Osteoblast (primary cell): ENCODE data around the gene RAET1L. TPM values are rescaled to one million over a fixed set of nuclear protein-coding genes. Genes with fewer than 3 reads are reported as not detected.

ENCODE experiments used
- DNase-seq: peaks from one replicate; pipeline ENCODE4 v3.0.0; 2011; ENCODE audit warnings: low spot score, mixed read lengths; ENCODE audit not compliant: insufficient read length; ENCODE audit errors: missing footprints
- H2AFZ ChIP-seq: 2 replicates; pipeline ENCODE4 v1.6.0; 2011; ENCODE audit warnings: mild to moderate bottlenecking, low read length
- H3K27ac ChIP-seq: 2 replicates; pipeline ENCODE4 v1.5.1; 2011; ENCODE audit warnings: mild to moderate bottlenecking, low read depth, low read length, moderate library complexity
- H3K27me3 ChIP-seq: 2 replicates; pipeline ENCODE4 v1.6.0; 2012; ENCODE audit warnings: mild to moderate bottlenecking, control low read depth, inconsistent platforms, low read length, moderate library complexity; ENCODE audit not compliant: insufficient read depth
- H3K36me3 ChIP-seq: 2 replicates; pipeline ENCODE4 v1.5.1; 2011; ENCODE audit warnings: mild to moderate bottlenecking, low read length, control low read depth, moderate library complexity; ENCODE audit not compliant: insufficient read depth
- H3K4me1 ChIP-seq: 2 replicates; pipeline ENCODE4 v1.5.1; 2011; ENCODE audit warnings: mild to moderate bottlenecking, low read length, control low read depth, moderate library complexity; ENCODE audit not compliant: insufficient read depth
- H3K4me2 ChIP-seq: 2 replicates; pipeline ENCODE4 v1.6.0; 2011; ENCODE audit warnings: mild to moderate bottlenecking, low read length; ENCODE audit not compliant: insufficient read depth
- H3K4me3 ChIP-seq: fragments of 200-600 bp; sonication (generic); 3 replicates; pipeline ENCODE4 v1.5.1; 2012; ENCODE audit warnings: mild to moderate bottlenecking, low read length, inconsistent platforms; ENCODE audit not compliant: insufficient read depth
- H3K79me2 ChIP-seq: 2 replicates; pipeline ENCODE4 v1.6.0; 2012; ENCODE audit warnings: mild to moderate bottlenecking, low read length, control low read depth, inconsistent platforms; ENCODE audit not compliant: insufficient read depth
- H3K9me3 ChIP-seq: 2 replicates; pipeline ENCODE4 v1.5.1; 2011; ENCODE audit warnings: low read depth, low read length, control low read depth
- H4K20me1 ChIP-seq: 2 replicates; pipeline ENCODE4 v1.6.0; 2012; ENCODE audit warnings: mild to moderate bottlenecking, low read length, control low read depth; ENCODE audit not compliant: insufficient read depth
- total RNA-seq: library from RNA; depleted of rRNA; stranded (reverse); fragments of >200 nt; gene quantifications from 2 replicates; pipeline ENCODE4 v1.2.3, GENCODE V29; 2012
- TF ChIP-seq, protein P1 (sequence below): IDR thresholded peaks from 2 replicates; pipeline ENCODE4 v1.5.1; 2011; ENCODE audit warnings: mild to moderate bottlenecking, low read depth, low read length, moderate library complexity; ENCODE audit errors: extremely low read depth

Gene RAET1L
- total RNA-seq, 1 donor = not detected

GRCh38 chr6:149984773-149985172, 40.6 kb downstream of the RAET1L start:
- Histone ChIP-seq H3K27ac (no peak overlapping the region), H3K9me3 (peaks cover 9% of the 10 kb centered on the region), H3K36me3 (no peaks in the 10 kb centered on the region), H3K4me2 (no peak overlapping the region), H3K4me3 (no peak overlapping the region), H2AFZ (no peak overlapping the region), H3K4me1 (no peaks in the 10 kb centered on the region), H3K27me3 (peaks cover 80% of the 10 kb centered on the region), H3K79me2 (no peaks in the 10 kb centered on the region), H4K20me1 (no peaks in the 10 kb centered on the region)
- TF ChIP-seq, protein P1, sequence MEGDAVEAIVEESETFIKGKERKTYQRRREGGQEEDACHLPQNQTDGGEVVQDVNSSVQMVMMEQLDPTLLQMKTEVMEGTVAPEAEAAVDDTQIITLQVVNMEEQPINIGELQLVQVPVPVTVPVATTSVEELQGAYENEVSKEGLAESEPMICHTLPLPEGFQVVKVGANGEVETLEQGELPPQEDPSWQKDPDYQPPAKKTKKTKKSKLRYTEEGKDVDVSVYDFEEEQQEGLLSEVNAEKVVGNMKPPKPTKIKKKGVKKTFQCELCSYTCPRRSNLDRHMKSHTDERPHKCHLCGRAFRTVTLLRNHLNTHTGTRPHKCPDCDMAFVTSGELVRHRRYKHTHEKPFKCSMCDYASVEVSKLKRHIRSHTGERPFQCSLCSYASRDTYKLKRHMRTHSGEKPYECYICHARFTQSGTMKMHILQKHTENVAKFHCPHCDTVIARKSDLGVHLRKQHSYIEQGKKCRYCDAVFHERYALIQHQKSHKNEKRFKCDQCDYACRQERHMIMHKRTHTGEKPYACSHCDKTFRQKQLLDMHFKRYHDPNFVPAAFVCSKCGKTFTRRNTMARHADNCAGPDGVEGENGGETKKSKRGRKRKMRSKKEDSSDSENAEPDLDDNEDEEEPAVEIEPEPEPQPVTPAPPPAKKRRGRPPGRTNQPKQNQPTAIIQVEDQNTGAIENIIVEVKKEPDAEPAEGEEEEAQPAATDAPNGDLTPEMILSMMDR = no peak
- DNase-seq = no peak

DNA sequence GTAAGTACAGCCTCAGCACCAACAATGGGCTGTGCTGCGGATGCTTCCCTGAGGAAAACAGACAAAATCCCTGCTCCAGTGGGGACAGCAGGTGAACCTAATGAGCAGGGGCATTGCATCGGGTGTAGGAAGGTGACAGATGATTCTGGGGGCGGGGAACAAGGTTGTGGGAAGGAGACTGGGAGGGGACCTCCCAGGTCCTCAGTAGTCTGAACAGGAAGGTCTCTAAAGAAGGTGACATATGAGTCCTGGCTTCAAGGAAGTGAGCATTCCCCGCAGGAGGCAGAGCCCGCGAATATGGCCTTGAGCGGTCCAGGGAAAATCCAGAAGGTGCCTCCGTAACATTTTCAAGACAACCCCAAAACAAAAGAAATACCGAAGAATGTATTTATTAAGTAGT, 42.2 kb downstream of the RAET1L start:
- Histone ChIP-seq H3K4me1 (no peaks in the 10 kb centered on the region), H2AFZ (no peak overlapping the region), H3K36me3 (no peaks in the 10 kb centered on the region), H3K4me2 (no peak overlapping the region), H3K9me3 (peaks cover under 1% of the 10 kb centered on the region), H4K20me1 (no peaks in the 10 kb centered on the region), H3K79me2 (no peaks in the 10 kb centered on the region), H3K4me3 (no peak overlapping the region), H3K27ac (no peak overlapping the region), H3K27me3 (peaks cover 77% of the 10 kb centered on the region)
- no peak for DNase-seq
- TF ChIP-seq, protein P1 = no peak

DNA sequence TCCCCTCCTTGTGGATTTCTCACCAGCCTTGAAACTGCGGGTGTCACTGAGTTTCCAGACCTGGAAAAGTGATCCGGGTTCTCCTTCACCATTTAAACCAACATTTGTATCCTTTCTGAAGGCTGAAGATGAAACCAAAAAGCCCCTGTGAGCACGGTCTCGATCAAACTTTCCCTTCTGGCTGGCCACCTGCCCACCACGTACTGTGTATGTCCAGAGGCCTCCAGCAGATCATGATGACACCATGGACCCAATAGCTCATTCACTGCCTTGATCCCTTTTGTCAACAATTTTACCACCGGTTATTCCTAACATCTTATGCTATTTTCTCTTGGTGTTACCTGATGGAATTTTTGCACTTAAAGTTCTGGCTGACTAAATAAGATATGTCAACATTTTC, 46.0 kb downstream of the RAET1L start:
- Histone ChIP-seq H2AFZ (no peak overlapping the region), H3K4me3 (no peak overlapping the region), H3K36me3 (no peaks in the 10 kb centered on the region), H3K4me2 (no peak overlapping the region), H3K9me3 (no peaks in the 10 kb centered on the region), H4K20me1 (no peaks in the 10 kb centered on the region), H3K27me3 (peaks cover 72% of the 10 kb centered on the region), H3K79me2 (no peaks in the 10 kb centered on the region), H3K27ac (no peak overlapping the region), H3K4me1 (no peaks in the 10 kb centered on the region)
- TF ChIP-seq, protein P1 = no peak
- no peak for DNase-seq

DNA sequence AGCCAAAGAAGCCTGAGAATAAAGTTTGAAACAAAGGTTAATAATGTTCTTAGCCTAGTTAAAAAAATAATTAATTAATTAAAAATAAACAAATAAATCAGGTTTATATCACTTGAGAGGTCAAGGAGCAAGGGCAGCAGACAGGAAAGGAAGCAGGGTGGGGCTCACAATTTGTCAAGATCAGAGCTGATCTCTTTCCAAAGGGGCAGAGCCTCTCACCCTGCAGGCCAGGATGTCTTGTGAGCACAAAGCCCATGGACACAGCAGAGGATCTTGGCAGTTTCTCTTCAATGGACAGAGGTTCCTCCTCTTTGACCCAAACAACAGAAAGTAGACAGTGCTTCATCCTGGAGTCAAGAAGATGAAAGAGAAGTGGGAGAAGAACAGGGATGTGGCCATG, 46.7 kb downstream of the RAET1L start:
- H3K4me3 ChIP-seq = no peak overlapping the region
- H3K79me2 ChIP-seq = no peaks in the 10 kb centered on the region
- DNase-seq = no peak
- no peak overlapping the region for H3K27ac ChIP-seq
- H3K27me3 ChIP-seq = peaks cover 79% of the 10 kb centered on the region
- TF ChIP-seq, protein P1 = no peak
- H3K4me1 ChIP-seq = no peaks in the 10 kb centered on the region
- H2AFZ ChIP-seq = no peak overlapping the region
- no peaks in the 10 kb centered on the region for H3K36me3 ChIP-seq
- H3K4me2 ChIP-seq = no peak overlapping the region
- H3K9me3 ChIP-seq = no peaks in the 10 kb centered on the region
- no peaks in the 10 kb centered on the region for H4K20me1 ChIP-seq
